ENCODE measurements around the gene PNMA8B.

PNMA8B gene

GRCh38 chr19:46486358-46486757, 9.3 kb downstream of the PNMA8B start:
- DNase-seq: no peak

DNA sequence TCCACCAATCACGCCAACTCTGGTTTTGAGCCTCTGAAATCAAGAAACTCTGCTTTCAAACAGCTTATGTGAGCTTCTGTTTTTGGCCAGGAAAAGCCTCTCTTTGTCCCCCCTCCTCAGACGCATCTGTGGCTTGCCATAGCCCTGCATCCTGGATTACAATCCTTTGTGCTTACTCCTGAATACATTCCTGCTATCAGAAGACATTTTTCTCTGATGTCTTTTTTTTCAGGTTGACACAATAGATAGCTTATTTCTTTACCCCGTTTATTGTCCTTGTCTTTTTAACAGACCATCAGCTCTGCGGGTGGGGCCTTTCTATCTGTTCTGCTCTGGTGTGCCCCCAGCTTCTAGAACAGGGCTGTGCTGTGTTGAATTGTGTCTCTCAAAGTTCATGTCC, 11.0 kb downstream of the PNMA8B start:
- DNase-seq: no peak

- no peak for DNase-seq
Observed at GRCh38 chr19:46482631-46483030, 13.0 kb downstream of the PNMA8B start.

DNA sequence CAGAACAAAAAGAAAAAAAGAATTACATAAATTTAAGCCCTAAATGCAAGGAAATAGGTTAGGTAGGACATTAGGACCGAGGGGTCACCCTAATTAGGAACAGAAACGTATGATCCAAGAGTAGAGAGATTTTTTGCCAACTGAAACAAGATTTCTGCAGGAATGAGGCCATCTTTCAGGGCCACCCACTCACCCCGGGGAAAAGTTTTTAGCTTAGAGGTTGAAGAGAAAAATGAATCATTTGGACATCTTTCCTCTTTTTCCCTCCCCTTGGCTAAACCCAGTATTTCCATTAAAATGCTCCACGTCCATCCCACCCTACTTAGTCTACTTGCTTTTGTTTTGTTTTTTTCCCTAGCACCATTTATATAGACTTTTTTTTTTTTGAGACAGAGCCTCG, 13.7 kb downstream of the PNMA8B start:
- DNase-seq: no peak

- no peak for DNase-seq
Observed at GRCh38 chr19:46481223-46481848, 14.3 kb downstream of the PNMA8B start.

GRCh38 chr19:46480415-46480814, 15.3 kb downstream of the PNMA8B start:
- no peak for DNase-seq

DNA sequence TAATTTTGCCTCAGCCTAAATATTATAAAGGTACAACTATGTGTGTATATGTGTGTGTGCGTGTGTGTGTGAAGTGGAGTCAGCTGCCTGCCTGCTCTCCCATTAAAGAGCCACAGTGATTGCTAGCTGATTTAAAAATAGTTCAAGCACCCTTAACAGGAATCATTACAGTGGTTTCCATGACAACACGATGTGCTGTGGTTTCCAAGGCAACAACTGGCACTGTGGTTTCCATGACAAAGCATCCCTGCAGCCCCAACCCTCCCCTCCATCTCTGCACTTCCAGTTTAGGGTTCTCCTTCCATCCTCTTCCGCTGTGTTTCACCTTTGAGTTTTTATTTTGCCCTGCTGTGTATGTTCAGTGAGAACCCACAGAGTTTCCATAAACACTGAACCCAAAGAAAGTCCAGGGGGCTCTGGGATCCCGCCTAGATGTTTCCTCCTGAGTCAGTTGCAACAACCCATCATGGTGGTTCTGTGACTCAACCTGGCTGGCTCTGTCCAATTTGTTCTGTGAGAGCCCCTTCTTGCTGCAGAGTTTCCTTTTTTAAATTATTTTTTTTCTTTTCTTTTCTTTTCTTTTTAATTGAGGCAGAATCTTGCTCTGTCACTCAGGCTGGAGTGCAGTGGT, 17.2 kb downstream of the PNMA8B start:
- no peak for DNase-seq

- DNase-seq: no peak
Observed at GRCh38 chr19:46475986-46476385, 19.7 kb downstream of the PNMA8B start.

GRCh38 chr19:46474211-46474610, 21.5 kb downstream of the PNMA8B start:
- no peak for DNase-seq

- DNase-seq: no peak
Observed at GRCh38 chr19:46472592-46472991, 23.1 kb downstream of the PNMA8B start.

DNA sequence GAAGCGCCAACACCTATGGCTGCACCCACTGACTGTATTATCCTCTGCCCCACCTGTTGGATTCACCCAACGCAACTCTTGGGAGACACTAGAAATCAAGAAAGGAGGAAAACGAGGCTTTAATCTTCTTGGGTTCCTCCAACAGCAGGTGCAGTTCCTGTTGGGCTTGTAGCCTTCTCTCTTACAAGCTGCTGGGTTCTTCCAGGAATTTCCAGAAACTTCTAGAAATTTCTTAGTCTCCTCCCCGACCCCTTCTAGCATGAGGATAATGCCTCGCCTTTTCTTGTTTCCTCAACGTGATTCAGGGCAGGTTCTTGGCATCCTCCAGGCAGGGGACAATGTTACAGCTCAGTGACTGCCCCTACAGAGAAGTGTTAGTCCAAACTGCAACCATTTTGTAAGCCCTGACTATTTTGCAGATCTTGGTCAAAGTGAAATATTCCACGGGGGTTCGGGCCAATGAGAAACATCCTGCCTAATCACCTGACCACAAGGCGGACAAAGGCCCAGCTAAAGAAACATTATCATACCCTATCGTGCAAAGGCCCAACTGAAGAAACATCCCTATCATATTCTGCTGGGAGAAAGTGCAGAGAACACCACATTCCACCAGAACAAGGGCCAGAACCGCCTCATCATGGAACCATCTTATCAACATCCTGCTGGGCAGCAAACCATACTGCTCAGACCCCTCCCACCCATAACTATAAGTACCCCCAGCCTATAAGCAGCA, 23.7 kb downstream of the PNMA8B start:
- no peak for DNase-seq

- DNase-seq: no peak
Observed at GRCh38 chr19:46471116-46471733, 24.4 kb downstream of the PNMA8B start, which contains the start of gene PNMA8A. Gene PNMA8A (minus strand): TSS chr19:46471563. CDS start chr19:46471035, 528 bp downstream.

DNA sequence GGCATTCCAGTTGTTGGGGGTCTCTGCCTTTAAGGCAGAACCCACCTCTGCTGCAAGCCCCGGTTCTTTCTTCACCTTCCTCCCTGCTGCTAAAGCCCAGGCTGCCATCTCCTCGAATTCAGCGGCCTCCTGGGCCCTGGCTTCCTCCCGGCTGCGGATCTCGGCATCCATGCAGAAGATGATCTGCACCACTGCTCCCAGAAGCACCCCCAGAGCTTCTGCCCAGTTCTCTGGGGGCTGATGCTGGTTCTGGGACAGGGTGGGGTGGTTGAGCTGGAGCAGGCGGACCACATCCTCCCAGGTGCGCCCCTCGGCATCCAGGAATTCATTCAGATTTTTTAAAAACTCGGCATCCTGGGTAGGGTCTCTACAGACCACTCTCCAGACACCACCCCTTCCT, 25.3 kb downstream of the PNMA8B start:
- DNase-seq: no peak

DNA sequence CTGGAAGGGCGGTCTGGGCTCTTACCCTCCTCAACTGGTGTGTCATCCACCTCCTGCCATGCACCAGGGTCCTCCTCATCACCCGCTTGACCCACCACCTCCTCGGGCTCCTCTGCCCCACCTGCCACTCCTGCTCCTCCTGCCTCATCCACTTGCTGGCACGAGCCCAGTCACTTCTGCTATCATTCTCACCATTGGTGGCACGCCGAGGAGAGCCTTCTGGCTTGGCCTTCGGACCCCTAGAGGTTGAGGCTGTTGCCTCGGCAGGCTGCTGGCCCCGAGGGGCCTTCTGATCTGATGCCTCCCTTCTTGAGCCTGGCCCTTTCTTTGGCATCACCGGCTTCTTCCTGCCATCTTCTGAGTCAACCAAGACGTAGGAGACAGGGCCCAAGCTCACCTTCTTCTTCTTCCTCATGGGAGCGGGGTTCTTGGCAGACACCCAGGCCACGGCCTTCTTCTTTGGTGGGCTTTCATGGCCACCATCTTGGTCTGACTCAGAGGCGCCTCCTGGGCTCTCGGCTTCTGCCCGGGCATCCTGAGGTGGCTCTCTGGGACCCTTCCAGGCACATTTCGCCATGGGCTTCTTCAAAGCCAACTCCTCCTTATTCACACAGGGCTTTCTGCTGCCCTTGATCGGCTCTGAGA, 26.0 kb downstream of the PNMA8B start:
- no peak for DNase-seq

- DNase-seq: no peak
Observed at GRCh38 chr19:46466536-46467196, 29.0 kb downstream of the PNMA8B start.

- no peak for DNase-seq
Observed at GRCh38 chr19:46463516-46463915, 32.2 kb downstream of the PNMA8B start.

DNA sequence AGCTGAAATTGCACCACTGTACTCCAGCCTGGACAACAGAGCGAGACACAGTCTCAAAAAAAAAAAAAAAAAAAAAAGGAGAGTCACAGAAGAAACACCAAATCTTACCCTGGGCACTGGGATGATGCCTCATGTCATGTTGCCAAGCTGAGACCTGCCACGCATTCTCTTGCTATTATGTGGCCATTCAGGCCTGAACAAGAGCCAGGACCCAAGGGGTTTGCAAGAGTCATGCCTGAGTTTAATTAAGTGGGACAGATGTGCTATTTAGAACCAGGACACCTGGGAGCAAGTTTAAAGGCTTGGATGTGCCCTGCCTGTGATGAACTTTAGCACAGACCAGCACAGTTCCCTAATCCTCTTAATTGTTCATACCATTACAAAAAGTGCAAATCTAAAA, 34.1 kb downstream of the PNMA8B start:
- no peak for DNase-seq

DNA sequence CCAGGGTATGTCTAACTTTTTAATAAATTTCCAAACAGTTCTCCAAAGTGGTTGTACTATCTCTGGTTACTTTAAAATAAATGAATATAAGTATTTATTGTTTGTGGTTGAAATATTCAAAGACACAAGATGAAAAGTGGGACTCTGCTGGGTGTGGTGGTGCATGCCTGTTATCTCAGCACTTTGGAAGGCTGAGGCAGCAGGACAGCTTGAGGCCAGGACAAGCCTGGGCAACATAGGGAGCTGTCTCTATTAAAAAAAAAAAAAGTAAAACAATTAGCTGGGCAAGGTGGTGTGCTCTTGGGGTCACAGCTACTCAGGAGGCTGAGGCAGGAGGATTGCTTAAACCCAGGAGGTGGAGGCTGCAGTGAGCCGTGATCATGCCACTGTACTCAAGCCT, 34.7 kb downstream of the PNMA8B start:
- DNase-seq: no peak

DNA sequence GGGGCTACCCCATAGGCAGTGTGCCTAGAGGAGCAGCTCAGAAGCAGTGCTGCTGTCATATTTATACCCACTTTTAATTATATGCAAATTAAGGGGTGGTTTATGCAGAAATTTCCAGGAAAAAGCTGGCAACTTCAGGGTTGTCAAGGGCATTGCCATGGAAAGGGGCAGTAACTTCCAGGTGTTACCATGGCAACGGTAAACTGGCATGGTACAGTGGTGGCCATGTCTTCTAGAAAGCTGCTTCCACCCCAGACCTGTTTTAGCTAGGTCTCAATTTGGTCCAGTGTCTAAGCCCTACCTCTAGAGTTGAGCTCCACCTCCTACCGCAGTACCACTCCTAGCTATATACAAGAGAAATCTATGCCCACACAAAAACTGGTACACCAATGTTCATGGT, 35.6 kb downstream of the PNMA8B start:
- no peak for DNase-seq

DNA sequence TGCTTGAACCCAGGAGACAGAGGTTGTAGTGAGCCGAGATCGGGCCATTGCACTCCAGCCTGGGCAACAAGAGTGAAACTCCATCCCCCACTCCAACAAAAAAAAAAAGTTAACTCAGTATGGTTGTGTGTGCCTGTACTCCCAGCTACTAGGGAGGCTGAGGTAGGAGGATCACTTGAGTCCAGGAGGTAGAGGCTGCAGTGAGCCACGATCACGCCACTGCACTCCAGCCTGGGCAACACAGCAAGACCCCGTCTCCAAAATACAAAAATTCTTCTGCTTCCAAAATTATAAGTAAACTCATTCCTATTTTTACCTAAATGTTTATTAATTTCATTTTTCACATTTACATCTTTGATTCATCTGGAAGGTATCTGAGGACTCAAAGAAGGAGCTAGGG, 38.7 kb downstream of the PNMA8B start:
- no peak for DNase-seq

GRCh38 chr19:46454244-46454643, 41.4 kb downstream of the PNMA8B start:
- DNase-seq: no peak

GRCh38 chr19:46453661-46454060, 42.0 kb downstream of the PNMA8B start:
- DNase-seq: no peak

DNA sequence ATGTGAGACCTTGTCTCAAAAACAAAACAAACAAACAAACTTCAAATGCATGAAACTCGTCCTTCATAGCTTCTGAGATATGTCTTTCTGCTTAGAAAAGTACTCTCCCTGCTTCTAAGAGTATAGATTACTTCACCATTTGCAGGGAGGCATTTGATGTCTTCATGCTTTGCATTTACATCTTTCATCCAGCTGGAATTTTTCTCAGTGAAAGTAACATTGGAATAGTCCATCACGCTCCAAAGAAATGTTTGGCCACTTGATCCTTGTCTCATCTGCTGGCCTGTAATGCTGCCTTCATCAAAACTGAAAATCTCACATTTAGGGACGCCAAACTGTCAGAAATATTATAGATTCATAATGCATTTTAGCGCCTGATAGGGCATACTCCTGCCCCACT, 43.5 kb downstream of the PNMA8B start:
- no peak for DNase-seq

All from activated T-cell treated with anti-CD3 and anti-CD28 coated beads for 4 hours (primary cell).